Tibial artery (tissue), 4 donors: ENCODE measurements around the gene NCAM1.

Source experiments
- DNase-seq, 2 donors: peaks; one replicate each; pipeline ENCODE4 v3.0.0-alpha.2; 2019
- H3K27ac ChIP-seq, 2 donors: fragments of 200-600 bp; sonication (generic) in 1 of 2; 1 replicate in 1 of 2; 2 replicates in 1 of 2; pipeline ENCODE4 v1.5.1; 2018 to 2019; ENCODE audit warnings: mild to moderate bottlenecking in 1 of 2
- H3K27me3 ChIP-seq, 2 donors: fragments of 200-600 bp; sonication (generic) in 1 of 2; one replicate each; pipeline versions ENCODE4 v1.5.1 to v1.6.0; 2016 to 2019
- H3K36me3 ChIP-seq, 3 donors: fragments of 200-600 bp; sonication (generic) in 2 of 3; one replicate each; pipeline ENCODE4 v1.5.1; 2016 to 2019; ENCODE audit warnings: mild to moderate bottlenecking in 2 of 3
- H3K4me1 ChIP-seq, 4 donors: fragments of 200-600 bp; sonication (generic) in 2 of 4; 1 replicate in 3 of 4; 2 replicates in 1 of 4; pipeline ENCODE4 v1.5.1; 2016 to 2019
- H3K4me3 ChIP-seq, 2 donors: fragments of 200-600 bp; sonication (generic) in 1 of 2; 1 replicate in 1 of 2; 2 replicates in 1 of 2; pipeline ENCODE4 v1.5.1; 2018 to 2019; ENCODE audit warnings: mild to moderate bottlenecking in 2 of 2
- H3K9me3 ChIP-seq, 3 donors: fragments of 200-600 bp; sonication (generic) in 1 of 3; one replicate each; pipeline ENCODE4 v1.5.1; 2016 to 2019
- CTCF ChIP-seq, 2 experiments: fragments of 200-600 bp in 1 of 2; fragments of 450-650 bp in 1 of 2; IDR thresholded peaks; one replicate each; pipeline ENCODE4 v1.5.1; 2017 to 2019; ENCODE audit warnings: antibody characterized with exemption in 2 of 2, mild to moderate bottlenecking in 1 of 2, moderate library complexity in 1 of 2
- intact Hi-C: fragments of 100-400 bp; cut with DNase I; formaldehyde crosslinking; loops from one replicate; pipeline ENCODE4 v1.15.0; 2023; ENCODE audit warnings: low total_unique reads

The NCAM1 gene

GRCh38 chr11:113269096-113269495 lies 307.9 kb downstream of the NCAM1 start:
- no peak for TF ChIP-seq CTCF (IDR thresholded peaks at IDR 0.05)
- no peak overlapping the region for H3K4me3 ChIP-seq
- no peak overlapping the region for H3K27ac ChIP-seq
- no peak for DNase-seq
- no peaks in the 10 kb centered on the region for H3K36me3 ChIP-seq
- intact Hi-C loops: no loop called here
- H3K4me1 ChIP-seq: no peaks in the 10 kb centered on the region
- H3K27me3 ChIP-seq: no peaks in the 10 kb centered on the region
- H3K9me3 ChIP-seq: no peaks in the 10 kb centered on the region

DNA sequence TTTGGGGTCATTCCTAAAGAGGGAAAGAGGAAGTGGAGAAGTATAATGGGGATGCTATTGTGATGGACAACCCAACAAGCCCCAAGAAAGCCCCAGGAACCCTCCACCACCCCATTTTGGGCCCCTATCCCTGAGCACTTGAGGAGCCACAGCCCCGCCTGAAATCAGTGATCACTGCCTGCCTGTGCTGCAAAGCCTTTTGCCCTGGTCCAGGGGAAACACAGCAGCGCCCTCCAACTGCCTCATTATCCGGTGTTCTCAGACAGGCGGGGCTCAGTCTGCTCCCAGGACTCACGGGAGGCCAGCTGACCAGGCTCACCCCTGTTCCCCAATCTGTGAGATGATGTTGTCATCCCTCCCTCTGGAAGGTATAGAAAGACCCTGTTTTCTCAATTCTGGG lies 308.4 kb downstream of the NCAM1 start:
- no peak overlapping the region for H3K4me3 ChIP-seq
- TF ChIP-seq CTCF (IDR thresholded peaks at IDR 0.05): no peak
- no peaks in the 10 kb centered on the region for H3K9me3 ChIP-seq
- DNase-seq: no peak
- intact Hi-C loops: no loop called here
- no peak overlapping the region for H3K27ac ChIP-seq
- H3K4me1 ChIP-seq: no peaks in the 10 kb centered on the region
- no peaks in the 10 kb centered on the region for H3K36me3 ChIP-seq
- H3K27me3 ChIP-seq: no peaks in the 10 kb centered on the region

- DNase-seq: no peak
These were observed 308.9 kb downstream of the NCAM1 start for GRCh38 chr11:113270080-113270479.

DNA sequence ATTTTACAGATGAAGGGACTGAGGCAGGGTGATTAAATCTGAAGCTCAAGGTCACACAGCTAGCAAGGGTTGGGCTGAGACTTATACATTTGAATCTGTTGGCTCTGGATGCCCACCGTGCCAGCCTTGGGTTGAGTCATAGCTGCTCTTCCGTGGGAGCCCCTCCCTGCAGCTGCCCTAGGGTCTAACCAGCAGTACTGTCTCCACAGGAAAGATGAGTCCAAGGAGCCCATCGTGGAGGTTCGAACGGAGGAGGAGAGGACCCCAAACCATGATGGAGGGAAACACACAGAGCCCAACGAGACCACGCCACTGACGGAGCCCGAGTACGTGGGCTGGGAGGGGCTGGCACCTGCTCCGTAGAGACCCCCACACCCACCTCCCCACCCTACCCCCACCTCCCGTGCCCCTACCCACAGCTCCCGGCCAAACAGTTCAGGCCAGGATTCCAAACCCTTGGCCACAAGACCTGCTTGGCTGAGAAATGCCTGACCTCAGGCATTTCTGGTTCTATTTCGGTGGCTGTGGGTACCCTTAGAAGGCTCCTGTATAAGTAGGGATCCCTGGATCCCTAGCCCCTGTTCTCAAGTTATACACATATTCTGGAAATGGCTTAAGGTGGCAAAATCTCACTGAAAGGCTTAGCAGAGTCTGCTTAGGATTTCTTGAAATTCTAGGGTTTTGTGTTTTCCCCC lies 310.5 kb downstream of the NCAM1 start:
- no peak for TF ChIP-seq CTCF (IDR thresholded peaks at IDR 0.05)
- Histone ChIP-seq H3K9me3 (no peaks in the 10 kb centered on the region), H3K4me1 (no peaks in the 10 kb centered on the region), H3K27ac (no peak overlapping the region), H3K27me3 (no peaks in the 10 kb centered on the region), H3K4me3 (no peak overlapping the region), H3K36me3 (no peaks in the 10 kb centered on the region)
- no peak for DNase-seq
- intact Hi-C loops: no loop called here

More at GRCh38 chr11:113270080-113270479, 308.9 kb downstream of the NCAM1 start:
- no peaks in the 10 kb centered on the region for H3K27me3 ChIP-seq
- H3K4me1 ChIP-seq: no peaks in the 10 kb centered on the region
- no peak for TF ChIP-seq CTCF (IDR thresholded peaks at IDR 0.05)
- no peak overlapping the region for H3K27ac ChIP-seq
- intact Hi-C loops: no loop called here
- no peaks in the 10 kb centered on the region for H3K9me3 ChIP-seq
- H3K4me3 ChIP-seq: no peak overlapping the region
- H3K36me3 ChIP-seq: no peaks in the 10 kb centered on the region

GRCh38 chr11:113272281-113272680 lies 311.1 kb downstream of the NCAM1 start:
- intact Hi-C loops: no loop called here
- Histone ChIP-seq H3K4me3 (no peak overlapping the region), H3K27ac (no peak overlapping the region), H3K9me3 (no peaks in the 10 kb centered on the region), H3K27me3 (no peaks in the 10 kb centered on the region), H3K36me3 (no peaks in the 10 kb centered on the region), H3K4me1 (no peaks in the 10 kb centered on the region)
- DNase-seq: no peak
- TF ChIP-seq CTCF (IDR thresholded peaks at IDR 0.05): no peak
